Neural cell (in vitro differentiated cells): ENCODE results near the gene UNC5B.

ENCODE experiments used
- CTCF ChIP-seq: fragments of 450-650 bp; IDR thresholded peaks from 2 replicates; pipeline ENCODE4 v1.5.1; 2014; ENCODE audit warnings: antibody characterized with exemption, mild to moderate bottlenecking, moderate library complexity; ENCODE audit not compliant: poor library complexity, severe bottlenecking
- POLR2AphosphoS5 ChIP-seq: IDR thresholded peaks from 2 replicates; pipeline ENCODE4 v1.6.1; 2012
- SMC3 ChIP-seq: fragments of 450-650 bp; conservative IDR thresholded peaks from 2 replicates; pipeline ENCODE4 v1.6.1; 2014; ENCODE audit warnings: antibody characterized with exemption, mild to moderate bottlenecking, moderate library complexity; ENCODE audit not compliant: poor library complexity

GRCh38 chr10:71307469-71308085 lies 95.2 kb downstream of the UNC5B start:
- TF ChIP-seq SMC3 (no peak), POLR2AphosphoS5 (no peak), CTCF (no peak)
